22Rv1 (cell line): ENCODE data around the gene RAMACL.

Experiments used
- CTCF ChIP-seq: fragments of 450-650 bp; IDR thresholded peaks from 2 replicates; pipeline ENCODE4 v1.5.1; 2017; ENCODE audit warnings: mild to moderate bottlenecking
- ZFX ChIP-seq: fragments of 450-650 bp; IDR thresholded peaks from 2 replicates; pipeline ENCODE4 v1.6.1; 2017; ENCODE audit warnings: antibody characterized with exemption, borderline replicate concordance

GRCh38 chr6:166589786-166590574 lies 3.5 kb upstream of the RAMACL start:
- TF ChIP-seq CTCF (no peak), ZFX (no peak)
